ENCODE data around the gene KLHL7. TPM values are rescaled to one million over a fixed set of nuclear protein-coding genes. Genes with fewer than 3 reads are reported as not detected.

KLHL7 gene
- total RNA-seq, 2 donors from 2014 or later, result 37.5 to 54.6 TPM

GRCh38 chr7:23175938-23176337, 70.4 kb downstream of the KLHL7 start:
- Histone ChIP-seq H3K9me3 (ENCODE audit: control insufficient read depth, low read length) (no peaks in the 10 kb centered on the region), H3K27ac (ENCODE audit: low read depth, low read length) (no peak overlapping the region), H3K9ac (ENCODE audit: extremely low read depth, low read length, poor library complexity, severe bottlenecking) (no peak overlapping the region), H3K27me3 (ENCODE audit: control insufficient read depth, insufficient read depth, low read length, poor library complexity, severe bottlenecking) (peaks cover 13% of the 10 kb centered on the region), H3K4me3 (ENCODE audit: low read length) (no peak overlapping the region), H3K4me1 (ENCODE audit: control insufficient read depth, insufficient read depth, low read length) (no peaks in the 10 kb centered on the region), H3K36me3 (ENCODE audit: control insufficient read depth, insufficient read depth, low read length) (peaks cover 4% of the 10 kb centered on the region)
- Mint-ChIP-seq H3K27ac (no peak overlapping the region), H3K9me3 (no peaks in the 10 kb centered on the region), H3K4me1 (no peaks in the 10 kb centered on the region), H3K36me3 (ENCODE audit: low read depth) (peaks cover 4% of the 10 kb centered on the region), H3K27me3 (ENCODE audit: insufficient read depth) (peaks cover 12% of the 10 kb centered on the region), H3K4me3 (no peak overlapping the region)
- no peak for DNase-seq
- no peak for TF ChIP-seq CTCF (conservative IDR thresholded peaks at IDR 0.05)
- 80 to 83% methylated on average over 1 to 2 of the region's 2 CpGs for WGBS, 2 experiments (ENCODE audit: insufficient coverage in 1 of 2, insufficient read length in 1 of 2)

GRCh38 chr7:23181684-23182553, 76.3 kb downstream of the KLHL7 start, which contains the start of gene NUP42:
TSS of gene NUP42 (plus strand) at chr7:23182048. CDS start at chr7:23182086, 38 bp downstream.
- Mint-ChIP-seq H3K36me3 (ENCODE audit: low read depth) (peaks cover 12% of the 10 kb centered on the region), H3K4me3 (peak within 1 kb of the TSS; percentile 72), H3K27ac (peak within 1 kb of the TSS; percentile 99), H3K9me3 (no peaks in the 10 kb centered on the region), H3K27me3 (ENCODE audit: insufficient read depth) (peaks cover 12% of the 10 kb centered on the region), H3K4me1 (peaks cover 4% of the 10 kb centered on the region)
- peaks cover 25% of the 10 kb centered on the region for H3K36me3 ChIP-seq (ENCODE audit: control insufficient read depth, insufficient read depth, low read length)
- DNase-seq, result peak; percentile 99
- 0 to 2% methylated on average over 27 to 63 of the region's 63 CpGs for WGBS, 2 experiments (ENCODE audit: insufficient coverage in 1 of 2, insufficient read length in 1 of 2)
- peak within 1 kb of the TSS; percentile 96 for H3K4me3 ChIP-seq (ENCODE audit: low read length)
- no peak for TF ChIP-seq CTCF (conservative IDR thresholded peaks at IDR 0.05)
- no peaks in the 10 kb centered on the region for H3K4me1 ChIP-seq (ENCODE audit: control insufficient read depth, insufficient read depth, low read length)
- no peaks in the 10 kb centered on the region for H3K9me3 ChIP-seq (ENCODE audit: control insufficient read depth, low read length)
- peak within 1 kb of the TSS; percentile 84 for H3K27ac ChIP-seq (ENCODE audit: low read depth, low read length)
- H3K27me3 ChIP-seq (ENCODE audit: control insufficient read depth, insufficient read depth, low read length, poor library complexity, severe bottlenecking), result peaks cover 13% of the 10 kb centered on the region
- peak within 1 kb of the TSS; percentile 93 for H3K9ac ChIP-seq (ENCODE audit: extremely low read depth, low read length, poor library complexity, severe bottlenecking)

- DNase-seq, result no peak
- no peaks in the 10 kb centered on the region for H3K4me1 ChIP-seq (ENCODE audit: control insufficient read depth, insufficient read depth, low read length)
- no peaks in the 10 kb centered on the region for H3K9me3 ChIP-seq (ENCODE audit: control insufficient read depth, low read length)
- Mint-ChIP-seq H3K9me3 (no peaks in the 10 kb centered on the region), H3K4me3 (peak overlapping the region; percentile 72), H3K27me3 (ENCODE audit: insufficient read depth) (peaks cover 11% of the 10 kb centered on the region), H3K36me3 (ENCODE audit: low read depth) (peaks cover 23% of the 10 kb centered on the region), H3K27ac (peak overlapping the region; percentile 83), H3K4me1 (peaks cover 4% of the 10 kb centered on the region)
- peak overlapping the region; percentile 96 for H3K4me3 ChIP-seq (ENCODE audit: low read length)
- peaks cover 38% of the 10 kb centered on the region for H3K36me3 ChIP-seq (ENCODE audit: control insufficient read depth, insufficient read depth, low read length)
- TF ChIP-seq CTCF (conservative IDR thresholded peaks at IDR 0.05), result no peak
- H3K9ac ChIP-seq (ENCODE audit: extremely low read depth, low read length, poor library complexity, severe bottlenecking), result no peak overlapping the region
- H3K27me3 ChIP-seq (ENCODE audit: control insufficient read depth, insufficient read depth, low read length, poor library complexity, severe bottlenecking), result peaks cover 9% of the 10 kb centered on the region
- WGBS, 2 experiments (ENCODE audit: insufficient coverage in 1 of 2, insufficient read length in 1 of 2), result 89 to 91% methylated on average over 17 to 20 of the region's 20 CpGs
- H3K27ac ChIP-seq (ENCODE audit: low read depth, low read length), result no peak overlapping the region
These were observed 77.9 kb downstream of the KLHL7 start for GRCh38 chr7:23183279-23184012.

Data from endodermal cell (in vitro differentiated cells).